ENCODE results near the gene MOV10L1. TPM values are rescaled to one million over a fixed set of nuclear protein-coding genes. Genes with fewer than 3 reads are reported as not detected.

Gene MOV10L1
- total RNA-seq, 1 donor from 2014 or later = 0.12 TPM

GRCh38 chr22:50081426-50082196 is 8.2 kb upstream of the MOV10L1 start:
- H3K4me3 ChIP-seq (ENCODE audit: low read depth, low read length) = no peak overlapping the region
- no peak for DNase-seq (ENCODE audit: low read depth)
- no peak for TF ChIP-seq CTCF (conservative IDR thresholded peaks at IDR 0.05; ENCODE audit: low read depth, low read length)

- no peak for DNase-seq (ENCODE audit: low read depth)
- no peak for TF ChIP-seq CTCF (conservative IDR thresholded peaks at IDR 0.05; ENCODE audit: low read depth, low read length)
- H3K4me3 ChIP-seq (ENCODE audit: low read depth, low read length) = no peak overlapping the region
Measured at GRCh38 chr22:50082197-50082715, 7.5 kb upstream of the MOV10L1 start.

GRCh38 chr22:50082961-50083461 is 6.8 kb upstream of the MOV10L1 start:
- no peak for TF ChIP-seq CTCF (conservative IDR thresholded peaks at IDR 0.05; ENCODE audit: low read depth, low read length)
- H3K4me3 ChIP-seq (ENCODE audit: low read depth, low read length) = no peak overlapping the region
- DNase-seq (ENCODE audit: low read depth) = no peak

- DNase-seq (ENCODE audit: low read depth) = no peak
- no peak overlapping the region for H3K4me3 ChIP-seq (ENCODE audit: low read depth, low read length)
- no peak for TF ChIP-seq CTCF (conservative IDR thresholded peaks at IDR 0.05; ENCODE audit: low read depth, low read length)
Measured at GRCh38 chr22:50083462-50084079, 6.2 kb upstream of the MOV10L1 start.

- no peak for TF ChIP-seq CTCF (conservative IDR thresholded peaks at IDR 0.05; ENCODE audit: low read depth, low read length)
- no peak for DNase-seq (ENCODE audit: low read depth)
- no peak overlapping the region for H3K4me3 ChIP-seq (ENCODE audit: low read depth, low read length)
Measured at GRCh38 chr22:50084080-50084477, 5.7 kb upstream of the MOV10L1 start.

- DNase-seq (ENCODE audit: low read depth) = no peak
- H3K4me3 ChIP-seq (ENCODE audit: low read depth, low read length) = no peak overlapping the region
- TF ChIP-seq CTCF (conservative IDR thresholded peaks at IDR 0.05; ENCODE audit: low read depth, low read length) = no peak
Measured at GRCh38 chr22:50084614-50085021, 5.2 kb upstream of the MOV10L1 start.

Measured in epithelial cell of proximal tubule (primary cell).